Pancreas (tissue), 10 donors: ENCODE data around the gene BTBD16. TPM values are rescaled to one million over a fixed set of nuclear protein-coding genes. Genes with fewer than 3 reads are reported as not detected.

ENCODE experiments used
- ATAC-seq, 4 donors: fragments of 200-7000 bp; cut with Tn5 transposase; one replicate each; pipeline versions ENCODE4 v1.8.0 to v1.9.1; 2020; ENCODE audit warnings: mild to moderate bottlenecking in 4 of 4, moderate library complexity in 4 of 4
- DNase-seq, 6 donors: peaks; one replicate each; pipeline ENCODE4 v3.0.0-alpha.2; 2020
- FAIRE-seq: peaks from 2 replicates; lab custom pipeline; 2012; peaks lifted over from hg19 to GRCh38; lab: Jason Lieb, UNC
- H3K27ac ChIP-seq, 4 donors: fragments of 200-600 bp; sonication (generic); 1 replicate in 3 of 4; 2 replicates in 1 of 4; pipeline versions ENCODE4 v1.5.0 to v1.8.0; 2020
- H3K27me3 ChIP-seq, 4 donors: fragments of 200-600 bp; one replicate each; pipeline ENCODE4 v1.8.0; 2021
- H3K36me3 ChIP-seq, 3 donors: fragments of 200-600 bp; sonication (generic) in 1 of 3; one replicate each; pipeline versions ENCODE4 v1.5.0 to v1.8.0; 2020 to 2021
- H3K4me1 ChIP-seq, 3 donors: fragments of 200-600 bp; one replicate each; pipeline ENCODE4 v1.8.0; 2021
- H3K4me3 ChIP-seq, 4 donors: fragments of 200-600 bp; sonication (generic) in 2 of 4; one replicate each; pipeline versions ENCODE4 v1.5.0 to v1.8.0; 2020 to 2021
- H3K9me3 ChIP-seq, 4 donors: fragments of 200-600 bp; one replicate each; pipeline ENCODE4 v1.8.0; 2021
- CTCF ChIP-seq, 4 donors: fragments of 200-600 bp; sonication (generic) in 3 of 4; IDR thresholded peaks; one replicate each; pipeline versions ENCODE4 v1.5.0 to v1.8.0; 2021; ENCODE audit warnings: antibody characterized with exemption in 4 of 4
- WGBS, 2 donors: extraction: QIAGEN DNeasy Blood & Tissue Kit; methylation state at CpG; one replicate each; pipeline ENCODE4 v1.1.7; 2013; 5-methylcytosine and 5-hydroxymethylcytosine counted together
- intact Hi-C, 3 donors: fragments of 100-400 bp; cut with DNase I; formaldehyde crosslinking; loops; one replicate each; pipeline versions ENCODE4 v1.11.1 to v1.14.2; 2022
- polyA plus RNA-seq, 2 donors: library from polyadenylated mRNA; stranded (reverse); fragments of 200-250 nt; gene quantifications; one replicate each; pipeline ENCODE4 v1.2.3, GENCODE V29; 2013
- total RNA-seq, 6 donors: library from RNA; stranded (reverse); fragmentation: NEBNext Ultra II Directional in 4 of 6; extraction: Animal tissue kit (Norgen Biotek cat#: 25700) in 4 of 6; gene quantifications; one replicate each; pipeline versions ENCODE4 v1.2.1 to v1.2.4, GENCODE V29; 2021 to 2023
- donor health status: healthy with polysubstance abuse.
- donor health status: DM: no; HTN: no; CAD: no; lungs with moderate emphysema.
- donor health status: DM: no; HTN: no; CAD: no.
- donor health status: control.
- donor health status: control.
- donor health status: Bipolar disorder and iron deficiency.
- donor health status: DM: yes; HTN: yes; CAD: no.
- donor health status: DM: no; HTN: no; CAD: no.
- donor health status: DM: no; HTN: no; CAD: no.
- donor health status: DM: yes; HTN: yes; CAD: no.

The BTBD16 gene
- total and polyA plus RNA-seq, 8 donors: 0.14 to 0.52 (median 0.34) TPM; not detected in 3

DNA sequence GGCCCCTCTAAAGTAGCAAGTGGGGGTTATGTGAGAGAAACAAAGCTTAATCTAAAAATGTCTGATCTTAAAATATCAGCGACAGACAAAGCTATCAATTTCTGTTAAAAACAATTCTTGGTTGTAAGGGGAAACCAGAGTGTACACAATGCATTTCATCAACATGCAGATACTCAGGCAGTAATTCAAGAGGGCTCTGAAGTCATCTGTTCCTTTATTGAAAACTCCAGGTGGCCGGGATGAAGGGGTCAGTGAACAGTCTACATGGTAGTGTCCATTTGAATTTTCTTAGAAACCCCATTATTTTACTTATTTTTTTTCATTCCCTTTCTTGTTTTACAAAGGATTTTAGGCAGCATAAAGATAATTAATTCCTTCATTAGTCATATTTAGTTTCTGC lies 36.7 kb upstream of the BTBD16 start:
- Histone ChIP-seq H3K4me3 (no peak overlapping the region), H3K9me3 (no peaks in the 10 kb centered on the region), H3K4me1 (no peaks in the 10 kb centered on the region), H3K36me3 (peaks cover 0 to 13% (median 0%) of the 10 kb centered on the region in 3 donors), H3K27me3 (no peaks in the 10 kb centered on the region), H3K27ac (no peak overlapping the region)
- FAIRE-seq (no peak), DNase-seq (no peak), ATAC-seq (no peak)
- TF ChIP-seq CTCF (IDR thresholded peaks at IDR 0.05): no peak
- intact Hi-C loops: no loop called here
- 89 to 92% methylated on average over 2 of the region's 2 CpGs for WGBS, 2 donors

DNA sequence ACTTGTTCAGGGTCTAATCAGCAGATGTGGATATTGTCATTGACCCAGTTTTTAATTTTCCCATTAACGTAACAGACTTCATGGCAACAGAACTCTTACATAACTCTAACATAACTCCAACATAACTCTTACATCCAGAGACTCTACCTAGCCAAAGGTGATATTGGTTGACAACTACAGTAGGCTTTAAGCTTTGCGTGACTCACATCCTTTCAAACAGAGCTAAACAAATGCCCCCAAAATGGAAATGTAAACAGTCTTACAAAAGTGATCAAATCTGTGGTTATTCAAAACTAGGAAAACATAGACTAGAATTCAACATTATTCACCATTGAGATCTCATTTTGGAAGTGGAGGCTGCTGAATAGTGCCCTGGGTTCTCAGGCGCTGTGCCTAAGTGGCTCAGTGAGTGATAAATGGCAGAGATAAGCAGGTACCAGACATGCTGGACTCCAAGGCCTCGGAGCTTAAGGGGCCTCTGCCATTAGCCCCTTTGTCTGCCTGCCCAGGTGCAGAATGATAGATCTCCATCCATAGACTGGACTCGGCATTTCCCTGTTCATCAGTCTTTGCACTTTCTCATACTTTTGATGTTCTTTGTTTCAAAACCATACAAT lies 34.3 kb upstream of the BTBD16 start:
- ATAC-seq: peak in 1 of 4 donors; percentile 8
- no peaks in the 10 kb centered on the region for H3K4me1 ChIP-seq
- no peaks in the 10 kb centered on the region for H3K27me3 ChIP-seq
- H3K27ac ChIP-seq: no peak overlapping the region
- no peak for DNase-seq
- H3K36me3 ChIP-seq: peaks cover 0 to 13% (median 0%) of the 10 kb centered on the region in 3 donors
- intact Hi-C loops: no loop called here
- no peak overlapping the region for H3K4me3 ChIP-seq
- no peak for TF ChIP-seq CTCF (IDR thresholded peaks at IDR 0.05)
- no peak for FAIRE-seq
- 77 to 80% methylated on average over 5 of the region's 5 CpGs for WGBS, 2 donors
- H3K9me3 ChIP-seq: no peaks in the 10 kb centered on the region

- H3K36me3 ChIP-seq: peaks cover 0 to 13% (median 5%) of the 10 kb centered on the region in 3 donors
- no peak for ATAC-seq
These were observed 33.6 kb upstream of the BTBD16 start for GRCh38 chr10:122237331-122237990.

DNA sequence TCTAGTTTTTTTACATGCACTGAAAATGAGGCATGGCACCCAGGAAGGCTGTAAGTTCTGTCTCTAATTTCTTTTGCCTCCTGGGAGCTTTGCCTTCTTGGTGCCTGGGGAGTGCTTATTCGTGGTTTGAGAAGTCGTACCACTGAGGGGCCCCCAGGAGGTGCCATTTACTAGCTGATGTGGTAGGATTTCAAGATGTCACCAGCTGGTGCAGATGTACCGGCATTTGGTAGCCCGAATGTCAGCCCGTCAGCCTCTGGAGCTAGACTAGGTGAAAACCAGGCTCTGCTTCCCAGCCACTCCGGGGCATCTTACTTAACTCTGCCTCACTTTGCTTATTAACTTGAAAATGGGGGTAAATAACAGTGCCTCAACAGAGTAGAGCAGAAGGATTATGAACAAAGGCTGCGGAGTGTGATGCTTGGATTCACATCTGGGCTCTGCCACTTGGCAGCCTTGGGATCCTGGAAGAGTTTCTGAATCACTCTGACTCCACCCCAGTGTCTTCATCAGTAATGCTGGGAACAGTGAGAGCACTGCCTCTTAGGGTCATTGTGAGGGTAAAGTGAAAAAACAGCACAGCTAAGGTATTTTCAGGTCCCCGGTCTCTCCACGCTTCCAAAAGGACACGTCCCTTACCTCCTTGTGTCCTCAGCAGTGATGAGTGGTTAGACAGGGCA lies 31.4 kb upstream of the BTBD16 start:
- 92 to 95% methylated on average over 10 of the region's 10 CpGs for WGBS, 2 donors
- H3K27me3 ChIP-seq: no peaks in the 10 kb centered on the region
- FAIRE-seq (no peak), ATAC-seq (peak in 1 of 4 donors; percentile 54), DNase-seq (no peak)
- peaks cover 0 to 13% (median 5%) of the 10 kb centered on the region in 3 donors for H3K36me3 ChIP-seq
- no peak for TF ChIP-seq CTCF (IDR thresholded peaks at IDR 0.05)
- H3K4me3 ChIP-seq: no peak overlapping the region
- no peaks in the 10 kb centered on the region for H3K9me3 ChIP-seq
- H3K4me1 ChIP-seq: no peaks in the 10 kb centered on the region
- H3K27ac ChIP-seq: no peak overlapping the region
- intact Hi-C loops: no loop called here

More at GRCh38 chr10:122237331-122237990, 33.6 kb upstream of the BTBD16 start:
- Histone ChIP-seq H3K4me3 (no peak overlapping the region), H3K4me1 (no peaks in the 10 kb centered on the region), H3K27me3 (no peaks in the 10 kb centered on the region), H3K9me3 (no peaks in the 10 kb centered on the region), H3K27ac (no peak overlapping the region)
- DNase-seq (no peak), FAIRE-seq (no peak)
- 76 to 78% methylated on average over 17 of the region's 17 CpGs for WGBS, 2 donors
- intact Hi-C loops: no loop called here
- TF ChIP-seq CTCF (IDR thresholded peaks at IDR 0.05): no peak
